Mesendoderm (in vitro differentiated cells): ENCODE results near the gene NVL.

Experiments
- DNase-seq: peaks from one replicate; pipeline ENCODE4 v3.0.0; 2013
- H2AK5ac ChIP-seq: 2 replicates; pipeline ENCODE4 v1.6.1; 2013; ENCODE audit warnings: low read length, inconsistent platforms
- H2BK120ac ChIP-seq: 2 replicates; pipeline ENCODE4 v1.6.1; 2013; ENCODE audit warnings: low read depth, mild to moderate bottlenecking, low read length, moderate library complexity, mixed read lengths
- H2BK15ac ChIP-seq: replicated peaks from 2 replicates; pipeline ENCODE4 v1.6.1; 2013; ENCODE audit warnings: low read depth, mild to moderate bottlenecking, moderate library complexity
- H2BK5ac ChIP-seq: 2 replicates; pipeline ENCODE4 v1.6.1; 2013; ENCODE audit warnings: low read length, inconsistent platforms
- H3K18ac ChIP-seq: 2 replicates; pipeline ENCODE4 v1.6.1; 2013; ENCODE audit warnings: mild to moderate bottlenecking, low read length, mixed read lengths
- H3K23ac ChIP-seq: one replicate; pipeline ENCODE4 v1.6.1; 2013; ENCODE audit warnings: low read length
- H3K27ac ChIP-seq: 2 replicates; pipeline ENCODE4 v1.5.1; 2013; ENCODE audit warnings: low read depth, mild to moderate bottlenecking, inconsistent platforms, low read length, moderate library complexity
- H3K27me3 ChIP-seq: 2 replicates; pipeline ENCODE4 v1.6.1; 2013; ENCODE audit warnings: low read length, control low read depth, mild to moderate bottlenecking, inconsistent platforms; ENCODE audit not compliant: insufficient read depth, poor library complexity
- H3K36me3 ChIP-seq: 2 replicates; pipeline ENCODE4 v1.6.1; 2013; ENCODE audit warnings: low read length, inconsistent platforms; ENCODE audit not compliant: control insufficient read depth, insufficient read depth
- H3K4ac ChIP-seq: one replicate; pipeline ENCODE4 v1.6.1; 2013; ENCODE audit warnings: low read depth, mild to moderate bottlenecking, low read length, moderate library complexity
- H3K4me1 ChIP-seq: 2 replicates; pipeline ENCODE4 v1.6.1; 2013; ENCODE audit warnings: low read depth, low read length, inconsistent platforms; ENCODE audit not compliant: control insufficient read depth
- H3K4me2 ChIP-seq: 2 replicates; pipeline ENCODE4 v1.6.1; 2013; ENCODE audit warnings: low read length
- H3K4me3 ChIP-seq: 2 replicates; pipeline ENCODE4 v1.5.1; 2013; ENCODE audit warnings: mild to moderate bottlenecking, low read length
- H3K56ac ChIP-seq: one replicate; pipeline ENCODE4 v1.6.1; 2013; ENCODE audit warnings: low read length
- H3K79me1 ChIP-seq: 2 replicates; pipeline ENCODE4 v1.6.1; 2013; ENCODE audit warnings: low read length, inconsistent platforms
- H3K79me2 ChIP-seq: 2 replicates; pipeline ENCODE4 v1.6.1; 2013; ENCODE audit warnings: mild to moderate bottlenecking, low read length; ENCODE audit not compliant: control insufficient read depth, insufficient read depth
- H3K9ac ChIP-seq: 2 replicates; pipeline ENCODE4 v1.6.1; 2013; ENCODE audit warnings: low read length, inconsistent platforms
- H4K5ac ChIP-seq: one replicate; pipeline ENCODE4 v1.6.1; 2013; ENCODE audit warnings: low read length
- H4K8ac ChIP-seq: one replicate; pipeline ENCODE4 v1.6.1; 2013; ENCODE audit warnings: low read depth, mild to moderate bottlenecking, control low read depth, low read length, moderate library complexity
- WGBS: extraction: QIAGEN DNeasy Blood & Tissue Kit; methylation state at CpG from one replicate; pipeline ENCODE4 v1.1.7; 2013; ENCODE audit warnings: low lambda C conversion rate, missing lambda C conversion rate; ENCODE audit not compliant: insufficient coverage; ENCODE audit errors: extremely low coverage; 5-methylcytosine and 5-hydroxymethylcytosine counted together

The NVL gene

DNA sequence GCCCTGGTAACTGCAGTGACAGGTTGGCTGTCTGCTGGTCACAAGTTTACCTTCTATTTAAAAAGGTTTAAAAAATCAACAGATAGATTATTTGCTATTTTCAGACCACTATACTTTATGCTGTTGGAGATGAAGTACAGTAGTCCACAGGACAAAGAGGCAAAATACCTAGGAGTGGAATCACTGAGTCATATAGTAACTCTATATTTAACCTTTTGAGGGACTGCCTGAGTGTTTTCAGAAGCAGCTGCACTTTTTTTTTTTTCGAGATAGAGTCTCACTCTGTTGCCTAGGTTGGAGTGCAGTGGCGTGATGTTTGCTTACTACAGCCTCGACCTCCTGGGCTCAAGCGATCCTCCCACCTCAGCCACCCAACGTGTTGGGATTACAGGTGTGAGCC lies 38.4 kb upstream of the NVL start:
- Histone ChIP-seq H3K18ac (no peak overlapping the region), H3K4me3 (no peak overlapping the region), H3K4ac (no peak overlapping the region), H3K79me1 (peaks cover 7% of the 10 kb centered on the region), H3K36me3 (peaks cover 3% of the 10 kb centered on the region), H3K56ac (no peak overlapping the region), H2BK120ac (no peak overlapping the region), H3K9ac (no peak overlapping the region), H3K23ac (no peak overlapping the region), H4K8ac (no peak overlapping the region), H3K27ac (no peak overlapping the region), H3K4me1 (no peaks in the 10 kb centered on the region), H2BK15ac (no peak overlapping the region), H3K4me2 (no peak overlapping the region), H2BK5ac (no peak overlapping the region), H2AK5ac (no peak overlapping the region), H3K27me3 (no peaks in the 10 kb centered on the region), H3K79me2 (peaks cover 6% of the 10 kb centered on the region), H4K5ac (no peak overlapping the region)
- WGBS = no CpG with 5 or more reads among the region's 5 CpGs
- no peak for DNase-seq

DNA sequence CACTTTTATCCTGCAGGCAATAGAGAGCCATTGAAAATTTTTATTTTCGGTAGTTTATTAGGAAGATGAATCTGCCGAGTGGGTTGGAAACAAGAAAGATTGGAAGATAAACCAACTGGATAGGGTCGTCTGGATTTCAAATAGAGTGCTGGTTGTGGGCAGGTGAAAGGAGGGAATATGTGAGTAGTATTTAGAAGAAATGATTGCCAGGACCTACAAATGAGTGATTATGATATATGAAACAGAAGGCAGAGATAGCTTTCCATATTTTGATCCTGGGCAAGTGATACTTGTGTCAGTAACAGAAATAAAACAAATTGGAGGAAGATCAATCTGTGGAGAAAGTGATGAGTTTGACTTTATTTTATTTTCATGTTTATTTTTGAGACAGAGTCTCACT lies 29.2 kb upstream of the NVL start:
- H3K18ac ChIP-seq = no peak overlapping the region
- no peak overlapping the region for H2BK120ac ChIP-seq
- H3K56ac ChIP-seq = peak overlapping the region; percentile 77
- H2BK5ac ChIP-seq = no peak overlapping the region
- peaks cover 29% of the 10 kb centered on the region for H3K79me2 ChIP-seq
- no peak overlapping the region for H3K27ac ChIP-seq
- H3K23ac ChIP-seq = no peak overlapping the region
- H2AK5ac ChIP-seq = no peak overlapping the region
- no peak overlapping the region for H2BK15ac ChIP-seq
- H3K79me1 ChIP-seq = peaks cover 14% of the 10 kb centered on the region
- H3K4ac ChIP-seq = no peak overlapping the region
- 100% methylated on average over 2 of the region's 3 CpGs for WGBS
- H4K5ac ChIP-seq = no peak overlapping the region
- H3K4me2 ChIP-seq = no peak overlapping the region
- no peak overlapping the region for H3K9ac ChIP-seq
- no peak overlapping the region for H3K4me3 ChIP-seq
- no peaks in the 10 kb centered on the region for H3K27me3 ChIP-seq
- H3K36me3 ChIP-seq = no peaks in the 10 kb centered on the region
- no peak for DNase-seq
- peaks cover 2% of the 10 kb centered on the region for H3K4me1 ChIP-seq
- no peak overlapping the region for H4K8ac ChIP-seq

- no peak overlapping the region for H2BK15ac ChIP-seq
- peaks cover 23% of the 10 kb centered on the region for H3K79me2 ChIP-seq
- no peak overlapping the region for H3K4me3 ChIP-seq
- peak overlapping the region; percentile 99 for H3K56ac ChIP-seq
- no peak overlapping the region for H3K18ac ChIP-seq
- H3K79me1 ChIP-seq = peaks cover 10% of the 10 kb centered on the region
- no peak overlapping the region for H3K23ac ChIP-seq
- H2BK5ac ChIP-seq = no peak overlapping the region
- peak overlapping the region; percentile 28 for H3K9ac ChIP-seq
- H3K36me3 ChIP-seq = no peaks in the 10 kb centered on the region
- H2BK120ac ChIP-seq = no peak overlapping the region
- WGBS = no CpG with 5 or more reads among the region's 4 CpGs
- no peak overlapping the region for H4K5ac ChIP-seq
- H3K27me3 ChIP-seq = no peaks in the 10 kb centered on the region
- no peak overlapping the region for H4K8ac ChIP-seq
- H2AK5ac ChIP-seq = no peak overlapping the region
- DNase-seq = no peak
- peaks cover 2% of the 10 kb centered on the region for H3K4me1 ChIP-seq
- no peak overlapping the region for H3K4me2 ChIP-seq
- H3K27ac ChIP-seq = no peak overlapping the region
- H3K4ac ChIP-seq = no peak overlapping the region
Observed at GRCh38 chr1:224358237-224358636, 28.3 kb upstream of the NVL start.

- no peak overlapping the region for H3K27ac ChIP-seq
- H2BK5ac ChIP-seq = no peak overlapping the region
Observed at GRCh38 chr1:224357626-224358124, 27.7 kb upstream of the NVL start.

DNA sequence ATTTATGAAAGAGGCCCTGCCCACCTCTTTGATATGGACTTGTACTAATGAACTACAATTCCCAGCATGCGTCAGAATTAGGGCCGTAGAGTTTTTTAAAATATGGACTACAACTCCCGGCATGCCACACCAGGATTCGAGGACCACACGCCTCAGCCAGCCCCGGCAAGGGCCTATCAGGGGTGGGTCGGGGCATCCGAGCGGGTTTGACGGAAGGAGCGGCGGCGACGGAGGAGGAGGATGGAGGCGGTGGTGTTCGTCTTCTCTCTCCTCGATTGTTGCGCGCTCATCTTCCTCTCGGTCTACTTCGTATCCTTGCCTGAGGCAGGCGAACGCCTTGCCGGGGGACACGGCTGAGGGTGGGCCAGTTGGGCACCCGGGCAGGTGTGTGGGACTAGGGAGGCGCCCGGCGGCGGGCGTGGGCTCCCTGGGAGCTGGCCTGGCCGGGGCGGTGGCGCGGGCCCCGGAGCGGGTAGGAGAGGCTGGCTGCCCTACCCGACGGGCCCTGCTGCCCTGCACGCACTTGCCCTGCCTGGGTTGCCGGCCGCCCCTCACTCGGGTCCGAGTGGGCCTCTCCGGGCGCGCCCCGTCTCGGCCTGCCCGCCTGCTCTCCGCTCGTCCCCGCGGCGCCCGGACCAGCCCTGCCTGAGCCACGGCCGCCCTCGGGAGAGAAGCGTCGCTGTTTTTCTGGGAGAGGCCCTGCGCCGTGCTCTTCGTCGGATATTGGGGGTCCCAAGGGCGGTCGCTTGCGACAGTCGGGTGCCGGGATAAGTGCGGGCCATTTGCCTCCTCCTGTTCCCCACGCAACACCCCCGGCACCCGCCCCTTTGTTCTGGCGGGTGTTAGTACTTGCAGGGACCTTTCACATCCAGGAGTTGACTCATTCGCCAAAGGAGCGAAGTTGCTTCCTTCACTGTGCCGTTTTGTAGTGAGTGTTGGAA lies 27.0 kb upstream of the NVL start, which contains the start of gene CNIH4:
Gene CNIH4, plus strand, starts transcription at position 195 of the 941 bp plus-strand sequence. Its CDS starts 46 bp downstream, at position 241.
- peak within 1 kb of the TSS; percentile 99 for H3K56ac ChIP-seq
- no peak within 1 kb of the TSS for H2BK5ac ChIP-seq
- no CpG with 5 or more reads among the region's 78 CpGs for WGBS

More at GRCh38 chr1:224357626-224358124, 27.7 kb upstream of the NVL start:
- Histone ChIP-seq H3K4me1 (peaks cover 2% of the 10 kb centered on the region), H3K4me3 (peak overlapping the region; percentile 98), H3K56ac (peak overlapping the region; percentile 99), H2AK5ac (no peak overlapping the region), H3K79me2 (peaks cover 23% of the 10 kb centered on the region), H4K5ac (no peak overlapping the region), H2BK120ac (no peak overlapping the region), H3K4ac (no peak overlapping the region), H3K23ac (no peak overlapping the region), H3K9ac (peak overlapping the region; percentile 97), H3K18ac (no peak overlapping the region), H4K8ac (no peak overlapping the region), H3K79me1 (peaks cover 10% of the 10 kb centered on the region), H3K4me2 (peak overlapping the region; percentile 52), H3K36me3 (no peaks in the 10 kb centered on the region), H2BK15ac (no peak overlapping the region), H3K27me3 (no peaks in the 10 kb centered on the region)
- no peak for DNase-seq
- WGBS = no CpG with 5 or more reads among the region's 9 CpGs

More for the DNA sequence above, 27.0 kb upstream of the NVL start, which contains the start of gene CNIH4:
- no peak within 1 kb of the TSS for H2BK120ac ChIP-seq
- peak within 1 kb of the TSS; percentile 85 for H3K18ac ChIP-seq
- peaks cover 10% of the 10 kb centered on the region for H3K79me1 ChIP-seq
- peaks cover 2% of the 10 kb centered on the region for H3K4me1 ChIP-seq
- peak within 1 kb of the TSS; percentile 97 for H3K9ac ChIP-seq
- H3K27ac ChIP-seq = peak within 1 kb of the TSS; percentile 69
- H3K79me2 ChIP-seq = peaks cover 23% of the 10 kb centered on the region
- no peaks in the 10 kb centered on the region for H3K27me3 ChIP-seq
- no peaks in the 10 kb centered on the region for H3K36me3 ChIP-seq
- H3K23ac ChIP-seq = no peak within 1 kb of the TSS
- H4K8ac ChIP-seq = peak within 1 kb of the TSS; percentile 42
- H3K4ac ChIP-seq = peak within 1 kb of the TSS; percentile 57
- no peak within 1 kb of the TSS for H4K5ac ChIP-seq
- H2BK15ac ChIP-seq = no peak within 1 kb of the TSS
- H2AK5ac ChIP-seq = no peak within 1 kb of the TSS
- peak; percentile 98 for DNase-seq
- peak within 1 kb of the TSS; percentile 52 for H3K4me2 ChIP-seq
- H3K4me3 ChIP-seq = peak within 1 kb of the TSS; percentile 98
